Fibroblast of skin of left quadriceps (primary cell): ENCODE data around the gene CHST8.

Experiments
- DNase-seq, 2 experiments: peaks; one replicate each; pipeline ENCODE4 v3.0.0-alpha.2; 2013; ENCODE audit warnings: low read depth in 2 of 2

CHST8 gene

GRCh38 chr19:33673258-33673875 is 51.6 kb downstream of the CHST8 start:
- DNase-seq, result no peak

GRCh38 chr19:33673996-33674625 is 52.4 kb downstream of the CHST8 start:
- no peak for DNase-seq

GRCh38 chr19:33674626-33675367 is 53.0 kb downstream of the CHST8 start:
- DNase-seq, result no peak

- no peak for DNase-seq
These were observed 53.9 kb downstream of the CHST8 start for GRCh38 chr19:33675501-33676124.

GRCh38 chr19:33676999-33677665 is 55.4 kb downstream of the CHST8 start:
- no peak for DNase-seq

GRCh38 chr19:33677745-33678426 is 56.1 kb downstream of the CHST8 start:
- no peak for DNase-seq

GRCh38 chr19:33678796-33679585 is 57.2 kb downstream of the CHST8 start:
- no peak for DNase-seq

GRCh38 chr19:33679696-33680095 is 57.9 kb downstream of the CHST8 start:
- DNase-seq, result no peak

- DNase-seq, result no peak
These were observed 59.4 kb downstream of the CHST8 start for GRCh38 chr19:33681081-33681680.

GRCh38 chr19:33683881-33684537 is 62.3 kb downstream of the CHST8 start:
- DNase-seq, result peak; percentile 1 to 6

GRCh38 chr19:33684538-33685232 is 62.9 kb downstream of the CHST8 start:
- no peak for DNase-seq

GRCh38 chr19:33685541-33685940 is 63.8 kb downstream of the CHST8 start:
- DNase-seq, result no peak

- no peak for DNase-seq
These were observed 64.5 kb downstream of the CHST8 start for GRCh38 chr19:33686262-33686661.

- no peak for DNase-seq
These were observed 65.1 kb downstream of the CHST8 start for GRCh38 chr19:33686687-33687480.

GRCh38 chr19:33687481-33688170 is 65.9 kb downstream of the CHST8 start:
- no peak for DNase-seq

GRCh38 chr19:33688171-33688992 is 66.6 kb downstream of the CHST8 start:
- no peak for DNase-seq
